GM18511 (cell line): Measurements from ENCODE around the gene LRRC7.

Experiments
- ATAC-seq: cut with Tn5 transposase; IDR thresholded peaks from one replicate; pipeline ENCODE4 v1.9.1; 2021; ENCODE audit warnings: mild to moderate bottlenecking, moderate library complexity; ENCODE audit not compliant: unreplicated experiment

Gene LRRC7

DNA sequence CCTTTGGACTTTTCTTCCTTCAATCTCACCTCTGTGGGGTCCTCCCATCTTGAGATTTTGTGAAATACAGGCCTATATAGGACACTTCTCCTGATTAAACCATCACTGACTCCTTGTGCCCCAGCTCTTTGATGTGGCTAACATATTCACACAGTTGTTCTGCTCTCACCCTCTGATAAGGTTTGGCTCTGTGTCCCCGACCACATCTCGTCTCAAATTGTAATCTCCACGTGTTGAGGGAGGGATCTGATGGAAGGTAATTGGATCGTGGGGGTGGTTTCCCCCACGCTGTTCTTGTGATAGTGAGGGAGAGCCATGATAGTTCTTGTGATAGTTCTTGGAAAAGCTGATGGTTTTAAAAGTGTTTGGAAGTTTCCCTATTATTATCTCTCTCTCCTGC, 19.7 kb downstream of the LRRC7 start:
- ATAC-seq: no peak

DNA sequence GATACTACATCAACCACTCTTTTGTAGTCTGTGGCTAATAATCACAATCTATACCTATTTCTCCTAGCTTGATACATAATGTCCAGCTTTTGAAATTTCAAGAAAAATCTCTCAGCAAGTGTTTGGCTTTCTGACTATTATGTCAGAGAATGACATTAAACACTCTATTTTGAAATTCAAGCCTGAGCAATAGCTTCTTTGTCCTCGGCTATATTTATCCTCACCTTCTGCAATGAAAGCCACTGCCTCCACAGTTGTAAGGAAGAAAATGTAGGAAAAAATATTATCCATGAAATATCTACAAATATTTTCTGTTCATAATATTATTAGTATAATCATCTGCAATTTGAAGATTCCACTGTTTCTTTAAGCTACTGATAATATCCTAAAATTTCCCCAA, 22.1 kb downstream of the LRRC7 start:
- ATAC-seq: no peak

DNA sequence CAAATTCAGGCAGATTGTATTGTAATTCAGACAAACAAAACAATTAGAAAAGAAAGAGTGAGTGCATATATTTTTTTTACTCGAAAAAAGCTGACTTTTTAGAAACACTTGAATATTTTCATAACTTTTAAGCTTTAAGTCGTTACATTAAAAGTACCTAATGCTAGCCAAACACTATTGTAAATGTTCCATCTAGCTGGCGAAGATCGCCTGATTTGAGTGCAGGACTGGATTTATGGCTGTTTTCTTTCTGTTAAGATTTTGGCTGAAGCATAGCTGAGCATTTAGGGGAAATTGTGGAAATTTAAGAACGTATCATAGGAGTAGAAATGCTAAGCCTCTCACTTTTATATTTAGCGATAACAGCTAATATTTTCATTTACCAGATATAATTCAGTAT, 24.6 kb downstream of the LRRC7 start:
- ATAC-seq: no peak

GRCh38 chr1:69595486-69595885, 27.8 kb downstream of the LRRC7 start:
- no peak for ATAC-seq

- ATAC-seq: no peak
These were observed 43.6 kb downstream of the LRRC7 start for GRCh38 chr1:69611316-69611715.

- no peak for ATAC-seq
These were observed 45.7 kb downstream of the LRRC7 start for GRCh38 chr1:69613414-69613813.

- ATAC-seq: no peak
These were observed 71.0 kb downstream of the LRRC7 start for GRCh38 chr1:69638673-69639072.

DNA sequence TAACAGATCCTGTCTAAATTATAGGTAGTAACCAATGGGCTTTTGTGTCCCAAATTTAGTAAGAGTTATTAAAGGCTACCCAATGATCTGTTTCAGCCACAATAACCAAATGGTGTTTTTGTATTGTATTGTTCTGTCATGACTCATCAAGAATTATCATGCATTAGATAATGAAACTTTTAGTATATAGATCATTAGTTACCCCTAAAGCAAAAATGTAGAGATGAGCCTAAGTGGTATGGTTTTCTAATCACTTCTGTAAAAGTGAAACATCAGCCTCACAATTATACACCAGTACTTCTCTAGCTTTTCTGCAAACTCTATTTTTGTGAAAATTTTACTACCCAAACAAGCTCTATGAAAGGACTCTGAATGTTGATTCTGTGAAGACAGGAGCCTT, 71.4 kb downstream of the LRRC7 start:
- ATAC-seq: no peak

- no peak for ATAC-seq
These were observed 75.5 kb downstream of the LRRC7 start for GRCh38 chr1:69643266-69643665.

GRCh38 chr1:69645477-69645876, 77.8 kb downstream of the LRRC7 start:
- ATAC-seq: no peak

- no peak for ATAC-seq
These were observed 80.8 kb downstream of the LRRC7 start for GRCh38 chr1:69648486-69648885.

- no peak for ATAC-seq
These were observed 81.8 kb downstream of the LRRC7 start for GRCh38 chr1:69649383-69649990.

- no peak for ATAC-seq
These were observed 83.1 kb downstream of the LRRC7 start for GRCh38 chr1:69650779-69651178.

GRCh38 chr1:69651656-69652055, 83.9 kb downstream of the LRRC7 start:
- no peak for ATAC-seq

- ATAC-seq: no peak
These were observed 90.2 kb downstream of the LRRC7 start for GRCh38 chr1:69657971-69658370.

DNA sequence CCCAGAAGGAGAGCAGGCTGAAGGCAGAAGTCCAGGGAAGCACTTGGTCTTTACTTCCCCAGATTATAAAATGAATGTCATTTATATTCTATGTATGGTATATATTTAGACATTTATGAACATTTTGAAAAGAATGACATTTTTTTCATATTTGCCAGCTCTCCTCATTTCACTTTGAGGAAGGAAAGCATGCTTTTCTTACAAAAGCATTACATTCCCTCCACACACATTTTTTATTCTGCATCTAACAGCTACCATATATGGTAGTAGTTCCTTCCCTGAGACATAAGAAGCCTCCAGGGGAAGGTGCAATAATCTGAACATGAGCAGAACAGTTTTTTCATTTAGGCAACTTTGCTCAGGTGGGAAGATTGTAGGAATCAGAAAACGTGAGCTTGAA, 94.0 kb downstream of the LRRC7 start:
- ATAC-seq: no peak

DNA sequence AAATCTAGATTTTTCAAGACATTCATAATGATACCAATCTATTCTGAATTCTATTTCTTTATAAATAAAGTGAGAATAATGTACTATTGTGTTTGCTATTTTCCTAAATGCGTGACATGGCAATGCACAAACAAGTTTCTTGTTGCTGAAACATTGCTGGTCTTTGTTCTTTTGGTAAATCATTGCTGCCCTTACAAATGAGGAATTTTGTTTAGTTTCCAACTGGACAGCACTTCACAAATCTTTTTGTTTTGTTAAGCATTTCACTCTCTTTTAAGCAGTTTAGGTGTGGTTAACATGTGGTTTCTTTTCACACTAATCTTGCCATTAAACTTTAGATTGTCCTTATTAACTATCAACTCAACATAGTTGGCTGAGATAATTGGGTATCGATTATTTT, 94.6 kb downstream of the LRRC7 start:
- no peak for ATAC-seq

DNA sequence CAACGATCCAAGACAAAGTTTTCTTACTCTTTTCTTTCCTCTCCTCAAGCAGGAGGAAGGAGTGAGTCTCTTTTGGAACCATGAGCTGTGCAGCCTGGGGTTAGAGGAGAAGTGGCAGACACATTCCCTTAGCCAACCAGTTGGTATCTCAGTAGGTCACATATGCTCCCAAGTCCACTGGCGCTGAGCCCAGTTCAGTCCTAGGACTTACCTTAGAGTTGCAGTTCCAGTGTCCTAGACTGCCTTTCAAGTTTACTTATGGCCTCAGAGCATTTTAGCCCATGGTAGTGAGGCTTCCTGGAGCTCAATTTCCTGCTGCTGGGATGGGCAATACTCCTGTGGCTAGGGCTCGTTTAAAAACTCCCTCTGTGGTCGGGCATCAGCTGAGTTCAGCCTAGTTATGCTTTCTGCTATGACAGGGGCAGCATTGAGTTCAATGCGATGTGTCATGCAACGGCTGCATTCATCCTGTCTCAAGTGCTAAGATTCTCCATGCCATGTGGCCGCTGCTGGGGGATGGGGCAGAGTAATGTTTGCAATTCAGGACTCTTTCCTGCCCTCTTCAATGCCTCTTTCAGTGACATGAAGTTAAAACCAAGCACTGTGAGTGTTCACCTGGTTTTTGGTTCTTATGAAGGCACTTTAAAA, 103.8 kb downstream of the LRRC7 start:
- ATAC-seq: no peak

DNA sequence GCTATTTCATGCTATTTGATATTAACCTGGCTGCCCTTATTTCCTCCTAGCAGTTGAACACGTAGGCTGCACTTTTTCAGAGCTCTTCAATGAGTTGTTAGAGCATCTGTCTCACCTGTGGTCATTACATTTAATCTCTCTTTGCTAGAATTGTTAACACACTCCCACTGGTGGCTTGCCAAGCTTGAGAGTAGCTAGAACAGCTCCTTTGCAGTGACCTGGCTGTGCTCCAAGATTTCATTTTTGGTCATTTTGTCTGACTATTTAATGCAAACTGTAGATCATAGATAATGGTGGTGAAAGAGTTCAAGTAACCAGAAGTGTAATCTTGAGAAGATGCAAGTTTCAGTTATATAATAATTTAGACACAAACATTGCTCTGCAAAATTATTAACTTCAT, 105.6 kb downstream of the LRRC7 start:
- ATAC-seq: no peak

DNA sequence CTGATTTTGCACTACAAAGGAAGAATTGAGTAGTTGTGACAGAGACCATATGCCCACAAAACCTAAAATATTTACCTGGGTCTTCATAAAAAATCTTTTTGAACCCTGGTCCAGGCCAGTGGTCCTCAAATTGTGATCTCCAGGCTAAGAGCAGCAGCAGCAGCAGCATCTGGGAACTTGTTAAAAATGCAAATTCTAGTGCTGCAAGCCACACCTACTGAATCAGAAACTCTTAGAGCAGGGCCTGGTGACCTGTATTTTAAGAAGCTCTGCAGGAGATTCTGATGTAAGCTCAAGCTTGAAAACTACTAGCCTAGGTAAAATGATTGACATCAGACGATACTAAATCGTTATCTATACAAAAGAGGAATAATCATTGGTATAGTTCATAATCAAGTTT, 112.2 kb downstream of the LRRC7 start:
- ATAC-seq: no peak

GRCh38 chr1:69686367-69686984, 118.8 kb downstream of the LRRC7 start:
- no peak for ATAC-seq

- ATAC-seq: no peak
These were observed 120.5 kb downstream of the LRRC7 start for GRCh38 chr1:69688193-69688592.

DNA sequence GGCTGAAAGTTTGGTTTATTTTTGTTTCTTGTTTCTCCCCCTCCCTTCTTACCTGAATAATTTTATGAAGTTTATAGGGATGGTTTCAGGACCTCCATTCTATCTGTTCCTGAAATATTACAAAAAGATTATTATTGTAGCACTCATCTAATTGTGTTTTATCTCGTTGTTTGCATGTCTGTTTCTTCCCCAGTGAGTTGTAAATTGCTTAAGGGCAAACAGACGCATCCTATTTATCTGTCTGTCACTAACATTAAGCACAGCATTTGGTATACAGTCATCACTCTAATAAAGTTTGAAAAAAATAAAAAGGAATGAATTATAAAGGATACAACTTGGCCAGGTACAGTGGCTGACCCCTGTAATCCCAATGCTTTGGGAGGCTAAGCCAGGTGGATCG, 123.5 kb downstream of the LRRC7 start:
- ATAC-seq: no peak
